Body of pancreas (tissue), 4 donors: ENCODE results near the gene GRIA1.

Source experiments
- CTCF ChIP-seq, 7 experiments: fragments of 450-650 bp in 4 of 7; fragments of 200-600 bp in 3 of 7; sonication (generic) in 3 of 7; IDR thresholded peaks; one replicate each; pipeline ENCODE4 v1.5.1; 2016 to 2019; ENCODE audit warnings: antibody characterized with exemption in 7 of 7
- POLR2A ChIP-seq, 3 donors: fragments of 450-650 bp; IDR thresholded peaks; one replicate each; pipeline ENCODE4 v1.6.1; 2016; ENCODE audit warnings: antibody characterized with exemption in 3 of 3, mild to moderate bottlenecking in 2 of 3

- TF ChIP-seq CTCF (IDR thresholded peaks at IDR 0.05) (no peak), POLR2A (IDR thresholded peaks at IDR 0.05) (no peak)
These were observed 114.9 kb downstream of the GRIA1 start for GRCh38 chr5:153605386-153605785.
